IMR-90 (cell line): ENCODE results near the gene MICAL3.

Source experiments
- MAZ ChIP-seq: IDR thresholded peaks from 2 replicates; pipeline ENCODE4 v1.6.1; 2012; ENCODE audit warnings: low read depth, mild to moderate bottlenecking, low read length, improper control_type of control experiment, moderate library complexity, borderline replicate concordance
- NFE2L2 ChIP-seq: fragments of 150-350 bp; IDR thresholded peaks from 2 replicates; pipeline ENCODE4 v1.6.1; 2016; ENCODE audit warnings: low read depth, mild to moderate bottlenecking, low read length
- POLR2A ChIP-seq: IDR thresholded peaks from 2 replicates; pipeline ENCODE4 v1.6.1; 2012; ENCODE audit warnings: mild to moderate bottlenecking, low read depth, low read length
- TF ChIP-seq, protein P1 (sequence below): conservative IDR thresholded peaks from 2 replicates; pipeline ENCODE4 v1.5.1; 2012; ENCODE audit warnings: mild to moderate bottlenecking, low read depth, low read length, improper control_type of control experiment

DNA sequence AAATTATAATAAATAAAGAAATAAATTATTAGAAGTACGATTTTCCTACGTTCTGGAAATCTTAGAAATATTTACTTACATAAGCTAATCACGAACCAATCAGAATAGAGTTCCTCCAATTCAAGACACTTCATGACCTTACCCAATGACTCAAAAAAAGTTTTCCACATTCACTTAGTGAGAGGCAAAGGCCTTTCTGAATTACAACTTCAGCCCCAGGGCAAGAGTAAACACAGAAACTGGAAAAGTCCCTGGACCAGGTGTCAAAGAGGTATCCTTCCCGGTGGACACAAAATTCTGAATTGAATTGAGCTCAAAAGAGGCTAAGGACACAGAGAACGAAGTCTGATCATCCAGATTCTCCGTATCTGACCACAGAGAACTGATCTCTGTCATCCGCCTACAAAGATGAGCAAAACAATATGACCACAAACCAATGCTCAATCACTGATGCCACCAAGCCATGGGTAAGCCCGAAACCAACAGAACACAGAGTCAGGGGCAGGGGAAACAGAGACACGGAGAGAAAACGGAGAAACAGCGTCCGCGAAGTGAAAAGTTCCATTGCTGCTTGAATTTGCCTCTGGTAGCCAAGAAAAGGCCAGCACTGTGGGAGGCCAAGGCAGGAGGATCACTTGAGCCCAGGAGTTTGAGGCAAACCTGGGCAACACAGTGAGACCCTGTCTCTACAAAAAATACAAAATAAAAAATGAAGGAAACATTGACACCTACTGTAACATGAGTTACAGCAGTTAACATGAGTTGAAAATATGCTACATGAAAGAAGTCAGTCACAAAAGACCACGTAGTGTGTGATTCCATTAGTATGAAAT lies 256.9 kb downstream of the MICAL3 start:
- TF ChIP-seq, protein P1, sequence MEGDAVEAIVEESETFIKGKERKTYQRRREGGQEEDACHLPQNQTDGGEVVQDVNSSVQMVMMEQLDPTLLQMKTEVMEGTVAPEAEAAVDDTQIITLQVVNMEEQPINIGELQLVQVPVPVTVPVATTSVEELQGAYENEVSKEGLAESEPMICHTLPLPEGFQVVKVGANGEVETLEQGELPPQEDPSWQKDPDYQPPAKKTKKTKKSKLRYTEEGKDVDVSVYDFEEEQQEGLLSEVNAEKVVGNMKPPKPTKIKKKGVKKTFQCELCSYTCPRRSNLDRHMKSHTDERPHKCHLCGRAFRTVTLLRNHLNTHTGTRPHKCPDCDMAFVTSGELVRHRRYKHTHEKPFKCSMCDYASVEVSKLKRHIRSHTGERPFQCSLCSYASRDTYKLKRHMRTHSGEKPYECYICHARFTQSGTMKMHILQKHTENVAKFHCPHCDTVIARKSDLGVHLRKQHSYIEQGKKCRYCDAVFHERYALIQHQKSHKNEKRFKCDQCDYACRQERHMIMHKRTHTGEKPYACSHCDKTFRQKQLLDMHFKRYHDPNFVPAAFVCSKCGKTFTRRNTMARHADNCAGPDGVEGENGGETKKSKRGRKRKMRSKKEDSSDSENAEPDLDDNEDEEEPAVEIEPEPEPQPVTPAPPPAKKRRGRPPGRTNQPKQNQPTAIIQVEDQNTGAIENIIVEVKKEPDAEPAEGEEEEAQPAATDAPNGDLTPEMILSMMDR: no peak
- no peak for TF ChIP-seq MAZ
- TF ChIP-seq NFE2L2: no peak
- no peak for TF ChIP-seq POLR2A
